Activated T-helper 1 cell treated with Interleukin-2 at 50 U/mL for 16 hours (primary cell): ENCODE measurements around the gene VPS41.
"Not testable (repeated sequence)": the region's sequence is repeated elsewhere in the genome, so short reads cannot be mapped to it uniquely, and the experiment has no call there.

Experiments used
- DNase-seq: peaks from one replicate; pipeline ENCODE4 v3.0.0-alpha.2; 2020; ENCODE audit warnings: low read depth

The VPS41 gene

DNA sequence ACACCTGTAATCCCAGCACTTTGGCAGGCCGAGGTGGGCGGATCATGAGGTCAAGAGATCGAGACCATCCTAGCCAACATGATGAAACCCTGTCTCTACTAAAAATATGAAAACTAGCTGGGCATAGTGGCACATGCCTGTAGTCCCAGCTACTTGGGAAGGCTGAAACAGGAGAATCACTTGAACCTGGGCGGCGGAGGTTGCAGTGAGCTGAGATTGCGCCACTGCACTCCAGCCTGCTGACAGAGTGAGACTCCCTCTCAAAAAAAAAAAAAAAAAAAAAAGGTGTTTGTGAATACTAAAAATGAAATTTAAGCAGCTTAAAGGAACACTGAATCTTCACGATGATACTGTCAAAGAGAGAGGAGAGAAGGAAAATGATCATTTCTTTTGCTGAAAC, 54.0 kb downstream of the VPS41 start:
- not testable (repeated sequence) for DNase-seq

- no peak for DNase-seq
Observed at GRCh38 chr7:38851321-38851720, 57.7 kb downstream of the VPS41 start.

GRCh38 chr7:38846280-38846679, 62.7 kb downstream of the VPS41 start:
- DNase-seq: no peak

DNA sequence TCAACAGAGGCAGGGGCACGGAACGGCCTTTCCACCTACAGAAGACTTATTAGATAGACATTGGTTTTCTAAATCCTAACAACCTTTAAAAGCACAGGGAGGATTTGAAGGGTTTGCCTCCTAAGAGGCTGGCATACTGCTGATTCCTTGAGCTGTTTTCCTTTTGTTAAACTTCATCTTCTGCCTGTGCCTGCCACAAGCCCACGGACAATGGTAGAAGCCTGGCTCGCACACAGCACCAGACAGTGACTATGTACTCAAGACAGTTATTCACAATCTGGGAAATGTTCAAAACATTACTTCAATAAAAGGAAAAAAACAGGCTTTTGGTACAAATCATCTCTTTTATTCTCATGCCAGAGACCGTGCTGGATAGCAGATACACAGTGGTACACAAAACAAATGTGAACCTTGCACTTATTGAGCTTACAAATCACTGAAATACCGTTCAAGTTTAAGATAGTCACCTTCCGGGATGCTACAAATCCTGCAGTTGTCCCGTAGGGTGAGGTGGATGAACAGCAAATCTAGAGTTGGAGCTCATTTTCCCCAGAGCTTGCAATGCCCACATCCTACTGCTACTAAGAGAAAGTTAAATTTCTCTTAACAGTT, 63.9 kb downstream of the VPS41 start:
- no peak for DNase-seq

DNA sequence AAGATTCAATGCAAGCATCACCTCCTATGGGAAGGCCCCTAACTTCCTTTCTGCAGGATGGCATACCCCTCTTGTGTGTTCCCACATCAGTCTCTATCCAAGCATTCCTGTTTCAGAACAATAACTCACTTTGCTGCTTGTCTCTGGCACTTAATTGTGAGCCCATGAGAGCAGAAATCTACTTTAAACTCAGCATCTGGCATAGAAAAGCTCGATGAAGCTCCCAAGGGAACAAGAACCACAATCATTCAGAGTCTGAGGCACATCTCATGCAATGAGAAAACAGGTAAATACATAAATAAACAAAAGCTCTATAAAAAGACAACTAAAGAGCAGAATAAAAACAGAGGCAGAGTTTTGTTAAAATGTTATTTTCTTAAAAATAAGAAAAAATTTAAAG, 66.2 kb downstream of the VPS41 start:
- no peak for DNase-seq

- DNase-seq: no peak
Observed at GRCh38 chr7:38840736-38841460, 68.1 kb downstream of the VPS41 start.

- no peak for DNase-seq
Observed at GRCh38 chr7:38839851-38840250, 69.1 kb downstream of the VPS41 start.

DNA sequence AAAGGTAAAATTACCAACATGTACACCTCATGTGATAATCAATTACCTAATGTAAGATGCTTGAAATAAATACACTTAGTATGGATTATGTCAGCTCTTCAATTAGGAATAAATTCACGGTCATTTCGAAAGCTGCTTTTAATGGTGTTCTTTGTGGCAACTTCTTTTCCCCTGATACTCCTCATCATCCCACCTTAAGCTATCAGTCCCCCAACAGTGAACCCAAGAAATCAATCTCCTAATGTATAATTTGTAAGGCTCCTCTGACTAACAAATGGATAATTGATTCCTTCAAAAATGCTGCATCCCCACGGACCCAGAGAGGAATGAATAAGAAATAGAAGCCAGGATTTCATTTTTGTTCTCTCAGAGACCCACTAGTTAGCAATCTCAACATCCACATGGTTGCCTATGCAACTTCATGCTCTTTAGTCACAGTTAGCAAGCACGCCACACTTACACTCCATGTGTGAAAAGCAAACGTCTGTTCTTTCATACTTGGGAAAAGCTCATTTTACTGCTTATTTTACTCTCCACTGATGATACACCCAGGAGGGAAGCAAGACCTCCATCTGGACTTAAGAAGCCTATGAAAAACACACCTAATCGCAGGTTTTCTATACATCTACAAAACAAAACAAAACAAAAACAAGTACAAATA, 70.1 kb downstream of the VPS41 start:
- DNase-seq: no peak

DNA sequence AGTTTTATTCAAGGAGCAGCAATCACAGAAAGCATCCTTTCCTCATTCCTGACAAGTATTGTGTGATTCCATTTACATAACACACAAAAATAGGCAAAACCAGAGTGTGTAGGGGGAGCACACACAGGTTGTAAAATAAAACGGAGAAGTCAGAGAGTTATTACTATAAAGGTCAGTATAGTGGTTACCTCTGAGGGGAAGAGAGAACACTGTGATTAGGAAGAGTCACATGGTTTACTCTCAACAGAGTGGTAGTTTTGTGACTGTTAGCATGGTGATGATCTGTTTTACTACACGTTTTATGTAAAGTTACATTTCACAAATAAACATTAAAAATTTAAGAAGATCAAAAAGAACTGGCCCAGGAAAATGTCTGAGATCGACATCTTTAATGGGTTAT, 74.6 kb downstream of the VPS41 start:
- no peak for DNase-seq

- DNase-seq: no peak
Observed at GRCh38 chr7:38833329-38833728, 75.7 kb downstream of the VPS41 start.

- no peak for DNase-seq
Observed at GRCh38 chr7:38831259-38831996, 77.6 kb downstream of the VPS41 start.

GRCh38 chr7:38830826-38831225, 78.2 kb downstream of the VPS41 start:
- DNase-seq: no peak

- DNase-seq: no peak
Observed at GRCh38 chr7:38829488-38830165, 79.4 kb downstream of the VPS41 start.

GRCh38 chr7:38828026-38828425, 81.0 kb downstream of the VPS41 start:
- DNase-seq: no peak

- no peak for DNase-seq
Observed at GRCh38 chr7:38825721-38826440, 83.1 kb downstream of the VPS41 start.

GRCh38 chr7:38824948-38825347, 84.0 kb downstream of the VPS41 start:
- DNase-seq: no peak

- no peak for DNase-seq
Observed at GRCh38 chr7:38822549-38822948, 86.4 kb downstream of the VPS41 start.

- no peak for DNase-seq
Observed at GRCh38 chr7:38820571-38820970, 88.4 kb downstream of the VPS41 start.

GRCh38 chr7:38819463-38819862, 89.5 kb downstream of the VPS41 start:
- DNase-seq: no peak

GRCh38 chr7:38817526-38817925, 91.5 kb downstream of the VPS41 start:
- DNase-seq: no peak

- DNase-seq: no peak
Observed at GRCh38 chr7:38813768-38814167, 95.2 kb downstream of the VPS41 start.
